Kidney epithelial cell (primary cell): ENCODE measurements around the gene ECE1. TPM values are rescaled to one million over a fixed set of nuclear protein-coding genes. Genes with fewer than 3 reads are reported as not detected.

ENCODE experiments used
- DNase-seq: peaks from one replicate; pipeline ENCODE4 v3.0.0-alpha.2; 2010; ENCODE audit warnings: low read depth
- H3K27me3 ChIP-seq: 2 replicates; pipeline ENCODE4 v1.6.0; 2011; ENCODE audit warnings: low read length; ENCODE audit not compliant: control insufficient read depth, insufficient read depth
- H3K36me3 ChIP-seq: 2 replicates; pipeline ENCODE4 v1.5.1; 2011; ENCODE audit warnings: low read length; ENCODE audit not compliant: control insufficient read depth, insufficient read depth
- H3K4me3 ChIP-seq: 2 replicates; pipeline ENCODE4 v1.5.1; 2011; ENCODE audit warnings: low read depth, mild to moderate bottlenecking, control low read depth, low read length
- total RNA-seq: library from RNA; depleted of rRNA; stranded (reverse); fragments of >200 nt; gene quantifications from 2 replicates; pipeline ENCODE4 v1.2.3, GENCODE V29; 2015
- TF ChIP-seq, protein P1 (sequence below): IDR thresholded peaks from 2 replicates; pipeline ENCODE4 v1.5.1; 2011; ENCODE audit warnings: mild to moderate bottlenecking, moderate library complexity, low read length, control low read depth, inconsistent platforms; ENCODE audit not compliant: insufficient read depth, poor library complexity, severe bottlenecking

Gene ECE1
- total RNA-seq, 1 donor from 2014 or later, result 181 TPM

- Histone ChIP-seq H3K27me3 (no peaks in the 10 kb centered on the region), H3K4me3 (no peak overlapping the region), H3K36me3 (no peaks in the 10 kb centered on the region)
- no peak for DNase-seq
- TF ChIP-seq, protein P1, sequence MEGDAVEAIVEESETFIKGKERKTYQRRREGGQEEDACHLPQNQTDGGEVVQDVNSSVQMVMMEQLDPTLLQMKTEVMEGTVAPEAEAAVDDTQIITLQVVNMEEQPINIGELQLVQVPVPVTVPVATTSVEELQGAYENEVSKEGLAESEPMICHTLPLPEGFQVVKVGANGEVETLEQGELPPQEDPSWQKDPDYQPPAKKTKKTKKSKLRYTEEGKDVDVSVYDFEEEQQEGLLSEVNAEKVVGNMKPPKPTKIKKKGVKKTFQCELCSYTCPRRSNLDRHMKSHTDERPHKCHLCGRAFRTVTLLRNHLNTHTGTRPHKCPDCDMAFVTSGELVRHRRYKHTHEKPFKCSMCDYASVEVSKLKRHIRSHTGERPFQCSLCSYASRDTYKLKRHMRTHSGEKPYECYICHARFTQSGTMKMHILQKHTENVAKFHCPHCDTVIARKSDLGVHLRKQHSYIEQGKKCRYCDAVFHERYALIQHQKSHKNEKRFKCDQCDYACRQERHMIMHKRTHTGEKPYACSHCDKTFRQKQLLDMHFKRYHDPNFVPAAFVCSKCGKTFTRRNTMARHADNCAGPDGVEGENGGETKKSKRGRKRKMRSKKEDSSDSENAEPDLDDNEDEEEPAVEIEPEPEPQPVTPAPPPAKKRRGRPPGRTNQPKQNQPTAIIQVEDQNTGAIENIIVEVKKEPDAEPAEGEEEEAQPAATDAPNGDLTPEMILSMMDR, result no peak
These were observed 17.7 kb downstream of the ECE1 start for GRCh38 chr1:21272540-21272939.

- TF ChIP-seq, protein P1, result no peak
- no peak for DNase-seq
- H3K4me3 ChIP-seq, result no peak overlapping the region
- no peaks in the 10 kb centered on the region for H3K27me3 ChIP-seq
- no peaks in the 10 kb centered on the region for H3K36me3 ChIP-seq
These were observed 18.7 kb downstream of the ECE1 start for GRCh38 chr1:21271550-21271949.

- no peak for DNase-seq
- Histone ChIP-seq H3K27me3 (no peaks in the 10 kb centered on the region), H3K36me3 (no peaks in the 10 kb centered on the region), H3K4me3 (no peak overlapping the region)
- TF ChIP-seq, protein P1, result peak; percentile 95
These were observed 20.1 kb downstream of the ECE1 start for GRCh38 chr1:21270086-21270689.

GRCh38 chr1:21269461-21270085 lies 20.7 kb downstream of the ECE1 start:
- Histone ChIP-seq H3K36me3 (no peaks in the 10 kb centered on the region), H3K27me3 (no peaks in the 10 kb centered on the region), H3K4me3 (no peak overlapping the region)
- DNase-seq, result no peak
- TF ChIP-seq, protein P1, result no peak

- H3K27me3 ChIP-seq, result no peaks in the 10 kb centered on the region
- no peaks in the 10 kb centered on the region for H3K36me3 ChIP-seq
- TF ChIP-seq, protein P1, result no peak
- DNase-seq, result no peak
- no peak overlapping the region for H3K4me3 ChIP-seq
These were observed 21.7 kb downstream of the ECE1 start for GRCh38 chr1:21268281-21269239.
